Tibial nerve (tissue), 3 donors: ENCODE data around the gene EXOC3L2.

Experiments
- POLR2A ChIP-seq, 2 donors: fragments of 450-650 bp; IDR thresholded peaks; one replicate each; pipeline ENCODE4 v1.6.1; 2017; ENCODE audit warnings: antibody characterized with exemption in 2 of 2, mild to moderate bottlenecking in 2 of 2, moderate library complexity in 2 of 2
- TF ChIP-seq, protein P1 (sequence below), 5 experiments: fragments of 200-600 bp in 3 of 5; fragments of 450-650 bp in 2 of 5; sonication (generic) in 3 of 5; IDR thresholded peaks; one replicate each; pipeline ENCODE4 v1.5.1; 2016 to 2019; ENCODE audit warnings: antibody characterized with exemption in 5 of 5, mild to moderate bottlenecking in 3 of 5, moderate library complexity in 2 of 5

DNA sequence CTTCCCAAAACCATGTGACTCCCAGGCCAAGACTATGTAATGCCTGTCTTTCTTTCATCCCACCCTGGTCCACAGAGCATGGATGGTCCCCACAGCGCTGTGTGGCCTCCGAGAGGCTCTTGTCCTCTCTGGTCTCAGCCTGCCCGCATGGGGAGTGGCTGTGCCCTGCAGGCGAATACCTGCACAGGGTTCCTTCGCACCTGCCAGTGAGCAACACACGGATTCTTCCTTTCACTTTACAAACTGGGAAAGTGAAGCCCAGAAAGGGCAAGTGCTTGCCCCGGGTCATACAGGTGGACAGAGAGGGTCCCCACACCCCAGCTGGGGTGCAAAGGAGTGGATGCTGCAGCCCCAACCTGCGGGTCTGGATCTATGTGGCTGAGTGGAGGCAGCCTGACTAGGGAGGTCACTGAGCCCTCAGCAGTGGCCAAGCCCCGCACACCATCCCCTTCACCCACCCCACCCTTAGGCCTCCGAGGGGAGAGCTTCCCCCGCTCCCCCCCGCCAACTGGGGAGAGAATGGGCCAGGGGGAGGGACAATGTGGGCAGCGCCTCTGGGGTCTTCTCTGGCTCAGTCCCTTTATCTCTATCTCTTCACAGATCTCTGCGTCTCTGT lies 5.1 kb upstream of the EXOC3L2 start:
- no peak for TF ChIP-seq POLR2A (IDR thresholded peaks at IDR 0.05)
- TF ChIP-seq, protein P1, sequence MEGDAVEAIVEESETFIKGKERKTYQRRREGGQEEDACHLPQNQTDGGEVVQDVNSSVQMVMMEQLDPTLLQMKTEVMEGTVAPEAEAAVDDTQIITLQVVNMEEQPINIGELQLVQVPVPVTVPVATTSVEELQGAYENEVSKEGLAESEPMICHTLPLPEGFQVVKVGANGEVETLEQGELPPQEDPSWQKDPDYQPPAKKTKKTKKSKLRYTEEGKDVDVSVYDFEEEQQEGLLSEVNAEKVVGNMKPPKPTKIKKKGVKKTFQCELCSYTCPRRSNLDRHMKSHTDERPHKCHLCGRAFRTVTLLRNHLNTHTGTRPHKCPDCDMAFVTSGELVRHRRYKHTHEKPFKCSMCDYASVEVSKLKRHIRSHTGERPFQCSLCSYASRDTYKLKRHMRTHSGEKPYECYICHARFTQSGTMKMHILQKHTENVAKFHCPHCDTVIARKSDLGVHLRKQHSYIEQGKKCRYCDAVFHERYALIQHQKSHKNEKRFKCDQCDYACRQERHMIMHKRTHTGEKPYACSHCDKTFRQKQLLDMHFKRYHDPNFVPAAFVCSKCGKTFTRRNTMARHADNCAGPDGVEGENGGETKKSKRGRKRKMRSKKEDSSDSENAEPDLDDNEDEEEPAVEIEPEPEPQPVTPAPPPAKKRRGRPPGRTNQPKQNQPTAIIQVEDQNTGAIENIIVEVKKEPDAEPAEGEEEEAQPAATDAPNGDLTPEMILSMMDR (IDR thresholded peaks at IDR 0.05), result no peak
